GM21737 (cell line): ENCODE data around the gene EP400.
"Not testable (repeated sequence)": the region's sequence is repeated elsewhere in the genome, so short reads cannot be mapped to it uniquely, and the experiment has no call there.

Experiments
- ATAC-seq: cut with Tn5 transposase; IDR thresholded peaks from one replicate; pipeline ENCODE4 v1.9.1; 2021; ENCODE audit warnings: mild to moderate bottlenecking, moderate library complexity; ENCODE audit not compliant: unreplicated experiment

EP400 gene

GRCh38 chr12:132043216-132043615 lies 93.5 kb downstream of the EP400 start:
- no peak for ATAC-seq

GRCh38 chr12:132043770-132044467 lies 94.2 kb downstream of the EP400 start:
- no peak for ATAC-seq

- ATAC-seq, result no peak
Observed at GRCh38 chr12:132044661-132045412, 95.1 kb downstream of the EP400 start.

- no peak for ATAC-seq
Observed at GRCh38 chr12:132045751-132046150, 96.0 kb downstream of the EP400 start.

- no peak for ATAC-seq
Observed at GRCh38 chr12:132046561-132046960, 96.8 kb downstream of the EP400 start.

DNA sequence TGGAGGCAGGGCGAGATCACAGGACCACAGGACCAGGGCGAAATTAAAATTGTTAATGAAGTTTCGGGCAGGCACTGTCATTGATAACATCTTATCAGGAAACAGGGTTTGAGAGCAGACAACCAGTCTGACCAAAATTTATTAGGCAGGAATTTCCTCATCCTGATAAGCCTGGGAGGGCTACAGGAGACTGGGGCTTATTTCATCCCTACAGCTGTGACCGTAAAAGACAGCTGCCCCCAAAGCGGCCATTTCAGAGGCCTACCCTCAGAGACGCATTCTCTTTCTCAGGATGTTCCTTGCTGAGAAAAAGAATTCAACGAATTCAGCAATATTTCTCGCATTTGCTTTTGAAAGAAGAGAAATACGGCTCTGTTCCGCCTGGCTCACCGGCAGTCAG lies 97.9 kb downstream of the EP400 start:
- ATAC-seq, result not testable (repeated sequence)

- no peak for ATAC-seq
Observed at GRCh38 chr12:132049442-132049841, 99.7 kb downstream of the EP400 start.

DNA sequence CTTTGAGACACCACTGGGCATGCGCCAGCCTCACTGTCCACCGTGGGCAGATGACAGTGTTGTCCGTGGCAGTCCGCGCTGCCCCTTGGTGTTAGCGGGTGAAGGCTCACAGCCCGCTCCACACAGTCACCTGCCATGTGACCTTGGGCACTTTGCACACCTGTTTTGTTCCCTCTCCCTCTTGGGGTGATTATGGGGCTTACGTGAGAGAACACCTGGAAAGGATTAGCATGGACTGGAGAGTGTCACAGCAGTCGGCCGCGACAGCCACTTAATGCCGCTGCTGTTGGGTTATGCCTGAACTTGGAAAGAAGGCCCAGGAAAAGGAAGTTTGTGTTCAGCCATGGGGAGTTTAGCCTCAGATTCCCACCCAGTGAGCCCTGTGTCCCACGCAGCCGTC lies 100.1 kb downstream of the EP400 start:
- ATAC-seq, result no peak

GRCh38 chr12:132051718-132052117 lies 102.0 kb downstream of the EP400 start:
- ATAC-seq, result not testable (repeated sequence)

GRCh38 chr12:132052196-132052932 lies 102.6 kb downstream of the EP400 start:
- ATAC-seq, result no peak

DNA sequence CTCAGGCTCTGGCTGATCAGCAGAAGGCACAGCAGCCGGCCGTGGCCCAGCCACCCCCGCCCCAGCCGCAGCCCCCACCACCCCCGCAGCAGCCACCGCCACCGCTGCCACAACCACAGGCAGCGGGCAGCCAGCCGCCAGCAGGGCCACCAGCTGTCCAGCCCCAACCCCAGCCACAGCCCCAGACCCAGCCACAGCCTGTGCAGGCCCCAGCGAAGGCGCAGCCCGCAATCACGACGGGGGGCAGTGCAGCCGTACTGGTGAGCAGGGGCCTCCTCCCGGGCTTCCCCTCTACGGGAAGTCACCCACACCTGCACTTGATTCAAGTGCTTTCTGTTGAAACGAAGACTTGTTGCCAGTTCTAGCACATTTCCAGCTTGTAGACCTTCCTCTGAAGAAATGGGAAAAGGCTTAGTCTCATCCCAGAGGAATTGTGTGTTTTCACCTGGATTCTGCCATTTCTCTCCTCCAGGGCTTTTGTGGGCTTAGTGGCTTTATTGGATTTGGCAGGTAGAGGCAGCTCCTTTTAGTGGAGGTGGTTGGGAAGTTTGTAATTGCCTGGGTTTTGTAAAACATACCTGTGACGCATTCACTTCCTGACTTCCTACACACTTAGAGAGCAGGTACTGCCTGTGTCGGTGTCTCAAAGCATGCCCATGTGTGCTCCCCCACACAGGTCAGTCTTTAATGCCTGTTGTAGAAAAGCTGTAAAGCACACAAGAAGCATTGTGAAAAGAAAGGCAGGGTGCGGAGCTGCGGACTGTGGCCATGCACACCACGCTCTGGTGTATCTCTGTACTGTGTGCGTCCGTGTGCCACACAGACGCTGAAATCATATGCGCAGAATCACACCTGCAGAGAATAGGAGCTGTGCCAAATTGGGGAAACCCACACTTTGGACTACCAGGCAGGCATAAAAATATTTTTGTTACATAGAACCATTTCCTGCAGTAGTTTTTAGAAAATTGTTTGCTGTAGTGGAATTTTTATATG lies 103.9 kb downstream of the EP400 start:
- no peak for ATAC-seq

DNA sequence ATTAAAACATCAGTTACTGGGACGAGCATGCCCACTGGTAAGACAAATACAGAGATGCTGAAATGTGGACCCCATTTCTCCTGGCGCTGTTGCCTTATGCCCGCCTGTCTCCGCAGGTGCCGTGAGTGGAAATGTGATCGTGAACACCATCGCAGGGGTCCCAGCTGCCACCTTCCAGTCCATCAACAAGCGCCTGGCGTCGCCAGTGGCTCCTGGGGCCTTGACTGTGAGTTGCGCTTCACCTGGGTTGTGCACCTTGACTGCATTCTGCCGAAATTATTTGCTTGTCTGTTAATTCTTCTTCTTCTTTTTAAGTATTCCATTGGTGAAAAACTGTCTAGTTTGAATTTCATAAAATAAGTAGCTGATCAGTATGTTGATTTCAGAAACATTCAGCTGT lies 105.2 kb downstream of the EP400 start:
- no peak for ATAC-seq

GRCh38 chr12:132055535-132056096 lies 105.9 kb downstream of the EP400 start:
- ATAC-seq, result no peak

DNA sequence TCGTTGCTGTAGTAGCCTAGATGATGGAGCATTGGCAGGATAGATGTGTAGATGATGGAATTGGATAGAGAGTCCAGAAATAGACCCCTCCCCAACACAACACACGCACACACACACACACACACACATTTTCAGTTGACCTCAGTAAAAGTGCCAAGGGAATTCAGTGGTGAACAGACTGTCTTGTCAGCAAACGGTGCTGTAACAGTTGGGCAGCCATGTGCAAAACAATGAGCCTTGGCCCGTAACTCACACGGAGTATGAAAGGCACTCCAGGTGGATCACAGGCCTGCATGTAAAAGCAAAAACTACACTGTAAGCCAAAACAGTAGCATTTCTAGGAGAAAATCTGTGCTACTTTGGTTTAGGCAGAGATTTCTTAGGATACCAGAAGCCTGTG lies 106.6 kb downstream of the EP400 start:
- no peak for ATAC-seq

DNA sequence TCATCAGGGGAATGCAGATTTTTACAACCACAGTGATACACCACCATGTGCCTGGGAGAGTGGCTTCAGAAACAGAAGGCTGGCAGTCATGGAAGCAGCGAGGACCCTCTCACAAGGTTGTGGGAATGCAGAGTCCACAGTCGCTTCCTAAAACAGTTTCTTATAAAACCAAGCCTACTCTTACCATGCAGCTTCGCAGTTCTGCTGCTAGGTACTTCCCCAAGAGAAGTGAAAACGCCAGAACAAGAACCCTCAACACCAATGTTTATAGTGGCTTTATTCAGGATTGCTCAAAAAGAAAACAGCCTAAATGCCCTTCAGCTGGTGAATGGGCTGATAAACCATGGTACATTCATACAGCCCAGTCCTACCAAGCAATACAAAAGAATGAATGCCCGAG lies 107.2 kb downstream of the EP400 start:
- no peak for ATAC-seq

DNA sequence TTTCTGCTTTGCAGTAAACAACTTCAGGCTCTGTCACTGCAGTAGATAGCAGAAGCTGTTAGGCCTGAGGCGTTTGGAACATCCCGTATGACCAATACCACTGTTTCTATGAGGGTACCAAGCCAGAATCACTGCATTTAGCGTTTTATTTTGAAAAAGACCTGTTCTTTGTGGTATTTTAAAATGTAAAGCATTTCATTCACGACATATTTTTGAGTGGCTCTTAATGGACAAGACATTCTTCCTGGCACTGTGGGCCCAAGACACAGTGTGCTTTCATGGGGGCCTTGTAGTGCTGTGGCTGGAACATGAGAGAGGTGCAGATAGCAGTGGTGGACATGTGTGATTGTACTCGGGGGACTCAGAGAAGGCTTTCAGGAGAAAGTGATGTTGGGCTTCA lies 107.9 kb downstream of the EP400 start:
- ATAC-seq, result no peak

DNA sequence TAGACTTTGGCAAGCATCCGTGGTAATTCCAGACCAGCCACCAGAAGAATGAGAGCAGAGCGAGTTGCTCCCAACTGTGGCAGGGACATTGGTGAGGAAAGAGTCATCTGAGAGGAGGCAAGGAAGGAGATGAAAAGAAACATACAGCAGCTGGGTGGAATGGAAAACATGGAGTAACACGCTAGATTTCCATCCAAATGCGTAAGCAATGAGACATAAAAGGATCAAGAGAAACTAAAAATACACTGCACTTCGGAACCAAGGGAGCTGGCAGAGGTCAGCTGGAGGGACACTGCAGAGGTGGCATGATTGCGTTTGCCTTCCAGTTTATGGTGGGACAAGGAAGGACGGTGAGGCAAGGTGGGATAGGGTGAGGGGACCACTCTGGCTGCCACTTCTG lies 111.5 kb downstream of the EP400 start:
- ATAC-seq, result no peak

DNA sequence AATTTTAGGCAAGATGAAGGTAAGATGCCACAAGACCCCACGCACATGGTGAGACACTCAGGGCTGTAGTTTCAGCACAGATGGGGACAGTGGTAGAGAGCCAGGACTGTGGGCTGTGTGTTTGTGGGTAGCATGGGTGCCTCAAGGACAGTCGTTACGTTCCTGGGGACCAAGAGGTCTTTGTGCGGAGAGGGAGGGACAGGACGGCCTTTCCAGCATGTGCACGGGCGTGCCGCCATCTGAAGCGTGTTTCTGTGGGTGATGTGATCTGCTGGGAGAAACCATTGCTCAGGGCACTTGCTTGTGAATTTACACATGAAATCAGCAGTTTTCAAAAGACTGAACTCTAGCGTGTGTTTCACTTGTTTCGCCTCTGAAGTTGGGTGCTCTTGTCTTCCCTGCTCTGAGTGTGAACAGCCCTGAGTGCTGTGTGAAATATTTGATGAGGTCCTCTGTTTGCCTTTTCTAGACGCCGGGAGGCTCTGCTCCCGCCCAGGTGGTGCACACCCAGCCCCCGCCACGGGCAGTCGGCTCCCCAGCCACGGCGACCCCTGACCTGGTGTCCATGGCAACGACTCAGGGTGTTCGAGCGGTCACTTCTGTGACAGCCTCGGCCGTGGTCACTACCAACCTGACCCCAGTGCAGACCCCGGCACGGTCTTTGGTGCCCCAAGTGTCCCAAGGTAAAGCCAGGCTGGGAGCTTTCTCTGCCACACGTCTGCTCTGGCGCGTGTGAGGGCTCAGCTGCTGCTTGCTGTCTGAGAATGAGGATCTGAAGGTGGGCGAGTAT lies 112.1 kb downstream of the EP400 start:
- ATAC-seq, result no peak

GRCh38 chr12:132062481-132062880 lies 112.7 kb downstream of the EP400 start:
- no peak for ATAC-seq

GRCh38 chr12:132063491-132063890 lies 113.7 kb downstream of the EP400 start:
- ATAC-seq, result no peak
